Stimulated activated CD4-positive, alpha-beta T cell treated with anti-CD3 and anti-CD28 coated beads, Interleukin-2, amount 100 ng/mL, for 24 hours (primary cell): ENCODE data around the gene SDK1.

Source experiments
- DNase-seq, 2 donors: peaks; one replicate each; pipeline ENCODE4 v3.0.0-alpha.2; 2020

The SDK1 gene

DNA sequence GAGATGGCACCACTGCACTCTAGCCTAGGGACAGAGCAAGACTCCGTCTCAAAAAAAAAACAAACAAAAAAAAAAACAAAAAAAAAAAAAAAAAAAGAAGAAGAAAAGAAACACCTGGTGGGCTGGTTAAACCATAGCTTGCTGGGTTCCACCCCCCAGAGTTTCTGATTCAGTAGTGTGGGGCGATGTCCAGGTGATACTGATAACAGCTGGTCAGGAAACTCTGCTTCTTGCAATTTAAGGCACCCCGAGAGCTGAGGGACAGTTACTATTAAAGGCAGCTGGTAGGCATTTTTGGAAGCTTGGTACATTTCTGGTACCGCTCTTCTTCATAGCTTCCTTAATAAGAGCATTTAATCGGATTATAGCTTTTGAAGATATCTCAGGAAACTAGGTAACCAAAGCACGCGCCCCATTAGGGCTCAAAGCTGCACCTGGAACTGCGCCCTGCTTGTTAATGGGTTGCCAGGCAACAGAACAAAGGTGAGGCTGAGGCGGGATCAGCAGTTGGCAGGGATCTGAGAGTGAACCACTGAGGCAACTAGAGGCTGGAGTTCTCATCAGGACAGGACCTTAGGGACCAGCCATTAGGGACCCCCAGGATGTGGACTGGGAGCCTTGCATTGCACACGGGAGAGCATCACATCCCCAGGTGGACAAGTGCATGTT, 6.5 kb upstream of the SDK1 start:
- no peak for DNase-seq

DNA sequence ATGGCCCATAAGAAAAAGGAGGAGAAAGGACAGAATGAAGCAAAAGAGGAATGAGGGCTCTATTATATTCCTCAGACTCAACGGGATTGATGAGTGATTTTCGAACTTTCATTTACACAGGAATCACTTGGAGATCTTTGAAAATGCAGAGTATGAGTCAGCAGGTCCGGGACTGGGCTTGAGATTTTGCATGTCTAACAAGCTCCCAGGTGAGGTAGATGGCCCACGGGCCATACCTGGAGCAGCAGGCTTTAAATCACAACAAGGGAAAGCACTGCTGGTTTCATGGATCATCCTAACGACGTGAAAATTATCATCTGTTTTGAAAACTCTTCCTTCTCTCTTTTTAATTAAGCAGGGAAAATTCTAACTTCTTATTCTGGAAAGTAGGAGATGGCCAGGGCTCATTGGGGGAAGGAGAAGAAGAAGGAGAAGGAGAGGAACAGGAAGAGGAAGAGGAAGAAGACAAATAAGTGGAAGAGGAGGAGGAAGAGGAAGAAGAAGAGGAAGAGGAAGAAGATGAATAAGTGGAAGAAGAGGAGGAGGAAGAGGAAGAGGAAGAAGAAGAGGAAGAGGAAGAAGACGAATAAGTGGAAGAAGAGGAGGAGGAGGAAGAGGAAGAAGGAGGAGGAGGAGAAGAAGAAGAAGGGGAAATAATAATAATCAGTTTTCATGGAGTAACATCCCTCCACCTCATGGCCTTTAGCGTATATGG, 3.8 kb upstream of the SDK1 start:
- DNase-seq, result no peak

DNA sequence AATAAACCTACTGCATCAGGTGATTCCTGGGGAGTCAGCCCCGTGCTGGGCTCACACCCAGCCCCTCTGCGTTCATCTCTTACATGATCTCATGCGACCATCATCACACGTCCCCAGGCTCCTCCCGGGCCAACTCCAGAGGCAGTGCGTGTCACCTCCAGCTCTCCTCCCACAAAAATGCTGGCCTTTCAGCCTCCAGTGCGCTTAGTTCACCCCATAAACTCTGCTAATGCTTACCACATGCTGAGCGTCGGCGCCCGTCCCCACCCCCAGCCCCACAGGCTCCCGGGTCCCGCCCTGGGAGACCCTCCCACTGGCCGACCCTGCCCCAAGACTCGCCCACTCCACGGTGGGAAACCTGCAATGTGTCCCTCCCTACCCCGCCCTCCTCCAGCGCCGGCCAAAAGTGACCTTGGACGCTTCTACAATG, 816 bp upstream of the SDK1 start:
- DNase-seq, result peak in 1 of 2 donors; percentile 4

DNA sequence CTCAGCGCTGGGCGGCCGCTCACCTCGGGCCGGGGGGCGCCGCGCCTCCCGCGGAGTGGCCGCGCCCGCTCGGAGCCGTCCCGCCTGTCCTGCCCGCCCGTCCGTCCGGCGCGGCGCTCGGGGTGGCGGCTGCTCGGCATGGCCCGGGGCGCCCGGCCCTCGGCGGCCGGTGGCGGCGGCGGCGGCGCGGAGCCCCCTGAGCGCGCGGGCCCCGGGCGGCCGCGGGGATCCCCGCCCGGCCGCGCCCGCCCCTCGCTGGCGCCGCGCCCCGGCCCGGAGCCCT, 338 bp downstream of the SDK1 start:
- DNase-seq, result no peak

DNA sequence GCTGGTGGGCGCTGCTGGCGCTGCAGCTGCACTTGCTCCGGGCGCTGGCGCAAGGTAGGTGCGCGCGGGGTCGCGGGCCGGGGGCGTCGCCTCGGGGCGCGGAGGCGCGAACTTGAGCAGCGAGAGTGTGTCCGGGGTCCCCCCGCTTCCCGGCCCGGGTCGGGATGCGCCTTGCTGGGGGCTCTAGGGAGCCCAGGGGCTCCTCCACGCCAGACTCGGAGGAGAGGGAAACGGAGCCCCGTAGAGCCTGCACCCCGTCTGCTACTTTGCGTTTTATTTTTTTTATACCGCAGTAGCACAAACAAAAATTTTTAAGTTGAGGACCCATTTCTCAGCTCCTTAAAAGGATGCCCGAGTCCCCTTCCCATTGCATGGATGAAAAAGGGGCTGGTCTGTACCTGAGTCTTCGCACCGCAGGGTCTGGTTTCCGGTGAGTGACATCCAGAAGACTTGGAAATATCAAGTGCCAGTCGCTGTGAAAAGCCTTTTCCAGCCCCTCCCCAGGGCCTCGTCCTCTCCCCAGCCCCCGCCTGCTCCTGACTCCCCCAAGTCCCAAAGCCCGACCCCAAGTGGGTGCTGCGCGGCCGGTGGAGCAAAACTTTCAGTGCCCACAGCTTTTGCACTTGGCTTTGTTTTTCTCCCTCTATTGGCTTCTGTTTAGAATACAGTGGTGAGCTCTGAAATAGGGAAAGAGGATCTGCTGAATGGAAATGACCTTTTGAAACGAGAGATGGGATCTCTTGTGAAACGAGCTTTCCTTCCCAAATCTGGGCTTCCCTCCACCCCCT, 973 bp downstream of the SDK1 start:
- DNase-seq, result peak in 1 of 2 donors; percentile 9

DNA sequence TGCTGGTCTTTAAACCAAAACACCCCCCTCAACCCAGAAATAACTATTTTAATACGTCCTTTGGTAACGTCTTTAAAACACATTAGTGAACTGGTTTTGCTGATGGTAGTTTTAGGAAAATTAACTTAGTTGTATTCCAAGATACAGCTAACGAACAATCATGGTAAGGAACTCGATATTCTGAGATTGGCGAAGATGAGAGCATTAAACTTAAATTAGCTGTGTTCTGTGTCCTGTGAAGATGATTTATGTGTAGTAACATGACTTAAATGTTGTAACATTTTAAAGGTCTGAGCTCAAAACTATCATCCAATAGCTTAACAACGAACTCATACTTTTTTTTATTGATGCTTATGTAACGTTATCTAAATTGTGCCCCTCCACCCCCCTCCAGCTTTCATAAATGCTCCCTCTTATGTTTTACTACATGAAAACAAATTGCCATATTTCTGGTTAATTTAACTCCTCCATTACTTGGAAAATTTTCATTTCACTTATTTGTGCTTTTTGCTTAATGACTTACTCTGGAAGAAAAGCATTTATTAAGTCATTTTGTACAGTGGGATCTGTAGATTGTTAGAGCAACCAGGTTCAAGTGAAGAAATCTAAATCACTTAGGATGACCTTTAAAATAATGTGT, 1.7 kb downstream of the SDK1 start:
- DNase-seq, result no peak

DNA sequence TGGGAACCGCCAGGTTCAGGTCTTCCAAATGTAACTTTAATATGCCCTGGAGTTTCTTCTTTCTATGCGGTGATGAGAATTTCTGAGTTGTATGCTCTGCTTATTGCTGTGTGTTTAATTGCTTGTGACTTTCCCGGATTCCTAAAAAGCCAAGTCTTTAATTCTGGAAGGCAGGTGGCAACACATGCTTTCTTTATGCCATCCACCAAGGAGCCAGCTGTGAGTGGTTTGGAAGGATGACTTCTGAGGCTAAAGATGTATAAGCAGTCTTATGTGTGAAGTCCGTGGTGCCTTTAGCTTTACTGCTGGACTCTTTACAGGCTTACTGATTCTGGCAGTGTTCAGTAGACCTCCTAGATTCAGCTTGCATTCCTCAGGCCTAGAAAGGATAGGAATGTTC, 3.1 kb downstream of the SDK1 start:
- no peak for DNase-seq

DNA sequence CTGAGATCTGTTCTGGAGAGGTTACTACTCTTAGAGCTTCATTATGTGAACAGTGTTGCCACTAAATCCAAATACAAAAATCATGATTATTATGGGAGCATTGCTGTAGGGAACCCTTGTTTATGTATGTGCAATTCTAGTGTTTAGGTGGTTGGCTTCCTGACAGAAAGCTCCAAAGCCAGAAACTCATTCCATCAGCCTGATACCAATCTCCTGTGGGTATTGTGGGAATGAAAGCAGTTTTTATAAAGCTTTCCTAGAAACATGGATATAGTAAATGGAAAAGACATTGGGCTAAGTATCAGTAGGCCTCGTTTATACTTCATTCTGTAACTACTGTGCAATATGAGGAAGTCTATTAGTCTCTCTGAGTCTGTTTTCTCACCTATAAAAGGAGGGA, 6.4 kb downstream of the SDK1 start:
- DNase-seq, result no peak

DNA sequence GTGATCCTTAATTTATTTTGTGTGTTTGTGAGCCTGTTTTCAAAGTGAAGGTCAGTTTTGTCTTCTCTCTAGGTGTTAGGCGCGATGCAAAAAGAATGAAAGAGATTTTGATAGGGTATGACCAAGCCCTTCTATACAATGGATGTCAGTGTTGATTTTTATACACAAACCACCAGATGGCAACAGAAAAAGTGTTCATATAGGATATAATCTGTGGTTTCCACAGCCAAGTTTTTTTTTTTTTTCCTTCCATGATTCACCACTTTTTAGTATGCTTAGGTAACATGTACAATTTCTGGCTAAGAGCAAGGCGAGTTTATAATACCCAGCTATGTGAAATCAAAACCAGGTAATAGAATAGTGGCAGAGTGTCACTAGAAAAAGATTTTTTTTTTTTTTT, 8.1 kb downstream of the SDK1 start:
- no peak for DNase-seq

DNA sequence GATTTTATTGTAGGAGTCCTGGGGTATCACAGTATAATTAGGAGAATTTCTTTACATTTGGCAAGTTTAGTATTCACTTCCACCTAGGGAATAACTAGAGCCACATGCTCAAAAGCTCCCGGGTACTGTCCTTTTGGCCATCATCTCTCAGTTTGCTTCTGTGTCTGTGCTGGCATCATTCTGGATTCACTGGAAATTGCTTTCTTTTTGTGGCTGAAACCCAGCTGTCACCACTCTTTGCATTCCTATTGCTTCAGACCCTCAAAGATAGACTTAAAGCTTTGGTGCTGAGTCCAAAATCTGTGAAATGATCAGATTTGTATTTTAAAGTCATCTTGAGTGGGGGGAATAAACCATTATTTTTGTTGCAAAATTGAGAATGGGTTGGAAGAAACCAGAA, 8.9 kb downstream of the SDK1 start:
- DNase-seq, result no peak

DNA sequence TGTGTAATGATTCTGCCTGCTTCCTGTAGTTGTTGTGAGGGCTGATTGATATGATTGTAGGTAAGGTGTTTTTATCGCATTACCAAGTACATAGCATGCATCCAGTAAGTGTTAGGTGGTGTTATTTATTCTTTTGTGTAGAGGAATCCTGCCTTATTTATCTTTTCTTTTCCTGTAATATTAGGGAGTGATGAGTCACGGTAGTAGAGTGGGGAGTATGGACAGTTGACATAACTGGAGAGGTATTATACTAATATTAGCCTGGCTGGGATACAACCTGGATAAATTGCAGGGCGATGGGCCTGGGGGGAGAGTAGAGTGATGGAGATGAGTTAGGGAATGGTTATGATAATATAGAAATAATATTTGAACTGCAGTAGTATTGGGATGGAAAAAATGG, 9.8 kb downstream of the SDK1 start:
- DNase-seq, result no peak

DNA sequence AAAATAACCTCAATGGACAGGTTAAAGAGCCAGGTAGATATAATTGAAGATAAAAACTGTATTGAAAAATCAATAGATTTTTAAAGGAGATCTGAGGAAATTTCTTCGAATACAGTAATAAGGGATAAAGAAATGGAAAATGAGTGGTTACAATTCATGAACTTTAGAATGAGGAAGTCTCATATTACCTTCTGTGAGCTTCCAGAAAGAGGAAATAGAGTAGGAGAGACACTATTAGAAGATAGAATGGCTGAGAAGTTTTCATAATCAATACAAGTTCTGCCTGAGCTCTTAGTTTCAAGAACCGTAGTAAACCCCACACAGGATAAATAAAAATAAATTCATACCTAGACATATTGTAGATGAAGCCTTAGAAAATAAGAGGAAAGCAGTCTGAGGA, 11.5 kb downstream of the SDK1 start:
- no peak for DNase-seq

DNA sequence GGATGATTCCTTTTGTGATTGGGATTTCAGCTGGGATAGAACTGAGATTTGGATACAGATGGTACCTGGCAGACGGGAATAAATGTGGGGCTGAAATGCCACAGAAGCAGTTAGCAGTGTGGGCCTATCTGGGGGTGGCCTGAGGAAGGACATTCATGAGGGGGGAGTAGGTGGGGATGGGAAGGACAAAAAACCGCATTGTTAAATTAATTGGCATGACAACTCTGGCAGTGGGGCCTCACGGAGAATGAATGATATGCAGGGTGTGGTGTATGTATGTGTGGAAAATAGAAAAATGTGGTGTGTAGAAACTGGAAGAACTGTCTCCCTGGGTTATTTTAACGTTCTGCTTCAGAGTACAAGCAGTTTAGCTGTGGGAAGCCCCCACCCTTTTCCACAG, 17.8 kb downstream of the SDK1 start:
- no peak for DNase-seq

DNA sequence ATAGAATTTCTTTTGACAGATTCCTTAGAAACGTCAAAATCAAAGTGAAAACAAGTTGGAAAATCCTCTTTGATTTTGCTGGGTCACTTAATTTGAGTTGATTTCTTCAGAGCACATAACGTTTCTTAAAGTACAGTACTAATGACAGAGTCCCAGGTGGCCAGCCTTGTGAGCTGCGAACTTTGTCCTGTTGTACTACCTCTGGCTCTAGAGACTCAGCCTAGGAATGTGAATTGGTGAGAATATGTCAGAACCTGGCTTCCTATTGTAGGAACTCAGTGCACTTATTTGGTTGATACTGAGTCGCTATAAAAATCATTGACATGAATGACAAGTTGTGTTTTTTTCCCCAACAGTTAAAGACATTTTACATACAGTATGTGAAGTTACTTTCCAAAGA, 20.2 kb downstream of the SDK1 start:
- no peak for DNase-seq

DNA sequence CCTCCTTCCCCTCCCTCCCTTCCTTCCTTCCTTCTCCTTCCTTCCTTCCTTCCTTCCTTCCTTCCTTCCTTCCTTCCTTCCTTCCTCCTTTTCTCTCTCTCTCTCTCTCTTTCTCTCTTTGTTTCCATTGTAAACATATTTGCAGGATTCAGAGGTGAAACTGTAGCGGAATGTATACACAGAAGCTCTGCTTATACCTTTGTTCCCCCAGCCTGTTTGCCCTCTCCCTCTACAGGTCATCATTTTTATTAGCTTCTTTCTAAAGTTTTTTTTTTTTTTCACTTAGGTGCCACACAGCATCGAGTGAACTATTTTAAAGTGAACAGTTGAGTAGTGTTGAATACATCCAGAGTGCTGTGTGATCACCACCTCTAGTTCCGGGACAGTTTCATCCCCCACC, 20.7 kb downstream of the SDK1 start:
- no peak for DNase-seq

DNA sequence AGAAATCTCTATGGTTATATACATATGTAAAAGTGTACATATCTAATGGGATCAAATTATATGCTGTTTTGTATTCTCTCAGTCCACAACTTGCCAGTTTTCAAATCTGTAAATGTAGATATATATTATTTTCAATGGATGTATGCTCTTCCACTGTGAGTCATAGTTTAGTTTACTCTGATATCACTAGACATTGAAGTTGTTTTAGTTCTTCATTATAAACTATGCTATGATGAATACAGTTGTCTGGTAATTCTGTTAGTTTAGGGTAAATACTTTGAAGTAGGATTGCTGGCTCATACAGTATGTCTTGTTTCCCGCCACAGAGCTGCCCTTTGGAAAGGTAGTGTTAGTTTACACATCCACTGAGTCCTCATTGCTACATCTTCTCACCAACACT, 25.2 kb downstream of the SDK1 start:
- DNase-seq, result no peak

DNA sequence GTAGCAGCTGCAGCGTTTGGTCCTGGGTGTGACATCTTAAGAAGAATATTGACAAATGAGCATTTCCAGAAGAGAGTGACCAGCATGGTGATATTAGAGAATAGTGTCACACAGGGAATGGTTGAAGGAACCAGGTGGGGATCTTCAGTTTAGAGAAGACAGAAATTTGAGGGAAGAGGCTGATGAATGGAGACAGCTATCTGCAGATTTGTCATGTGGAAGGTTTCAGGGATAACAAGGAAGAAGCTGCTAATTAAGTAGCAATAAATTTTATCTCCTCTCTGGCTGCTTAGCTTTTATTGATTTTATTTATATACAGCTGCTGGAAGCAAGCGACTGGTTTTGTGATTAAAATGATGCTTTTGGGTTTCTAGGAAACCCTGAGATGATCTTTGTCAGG, 26.0 kb downstream of the SDK1 start:
- DNase-seq, result no peak

DNA sequence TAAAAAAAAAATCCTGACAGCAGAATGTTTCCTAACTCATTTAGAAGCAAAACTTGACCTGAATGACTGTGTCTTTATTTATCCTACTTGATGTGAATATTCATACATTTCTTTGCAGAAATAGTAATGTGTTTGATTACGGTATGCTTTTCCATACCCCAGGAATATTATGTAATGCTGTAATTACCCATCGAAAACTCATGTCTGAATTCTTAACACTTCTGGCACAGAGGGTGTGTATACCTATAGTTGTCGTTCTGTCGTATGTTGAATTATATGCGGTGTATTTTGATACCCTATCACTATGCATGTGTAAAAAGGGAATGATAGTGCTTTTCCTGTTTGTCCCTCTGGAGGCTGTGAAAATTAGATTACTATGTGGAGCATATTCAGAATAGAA, 26.6 kb downstream of the SDK1 start:
- DNase-seq, result no peak

DNA sequence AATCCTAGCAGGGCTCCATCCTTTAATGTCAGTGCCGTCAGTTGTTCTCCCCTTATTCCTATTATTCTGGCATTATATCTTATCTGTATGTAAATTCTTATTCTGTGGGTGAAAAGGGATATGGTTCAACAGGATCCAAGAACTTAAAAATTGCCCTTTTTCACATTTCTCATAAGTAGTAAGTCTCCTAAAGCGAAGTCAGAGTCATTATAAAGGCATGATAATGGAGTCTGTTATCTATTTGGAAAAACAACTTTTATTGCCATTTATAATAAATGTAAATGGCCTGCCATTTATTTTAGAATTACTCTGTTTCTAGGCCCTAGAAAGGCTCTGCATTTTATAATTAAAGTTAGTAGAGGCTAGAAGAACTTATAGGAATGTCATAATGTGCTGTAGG, 31.3 kb downstream of the SDK1 start:
- DNase-seq, result no peak

DNA sequence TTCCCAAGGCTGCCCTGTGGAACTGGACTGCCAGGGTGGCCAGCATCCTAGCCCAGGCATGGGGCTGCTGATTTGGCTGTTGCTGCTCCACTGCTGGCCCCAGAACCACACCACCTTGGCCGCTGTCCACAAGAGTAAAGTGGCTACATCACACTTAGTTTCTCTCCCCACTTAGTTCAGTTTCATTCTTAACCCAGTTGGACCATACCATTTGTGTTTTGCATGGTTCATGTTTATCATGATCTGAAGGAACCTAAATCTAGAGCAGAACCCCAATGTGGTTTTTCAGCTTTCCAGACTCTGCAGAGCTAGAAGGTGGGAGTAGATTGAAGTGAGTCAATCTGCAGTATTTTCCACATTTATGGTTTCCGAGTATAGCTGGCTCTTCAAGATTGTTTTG, 32.8 kb downstream of the SDK1 start:
- DNase-seq, result no peak

DNA sequence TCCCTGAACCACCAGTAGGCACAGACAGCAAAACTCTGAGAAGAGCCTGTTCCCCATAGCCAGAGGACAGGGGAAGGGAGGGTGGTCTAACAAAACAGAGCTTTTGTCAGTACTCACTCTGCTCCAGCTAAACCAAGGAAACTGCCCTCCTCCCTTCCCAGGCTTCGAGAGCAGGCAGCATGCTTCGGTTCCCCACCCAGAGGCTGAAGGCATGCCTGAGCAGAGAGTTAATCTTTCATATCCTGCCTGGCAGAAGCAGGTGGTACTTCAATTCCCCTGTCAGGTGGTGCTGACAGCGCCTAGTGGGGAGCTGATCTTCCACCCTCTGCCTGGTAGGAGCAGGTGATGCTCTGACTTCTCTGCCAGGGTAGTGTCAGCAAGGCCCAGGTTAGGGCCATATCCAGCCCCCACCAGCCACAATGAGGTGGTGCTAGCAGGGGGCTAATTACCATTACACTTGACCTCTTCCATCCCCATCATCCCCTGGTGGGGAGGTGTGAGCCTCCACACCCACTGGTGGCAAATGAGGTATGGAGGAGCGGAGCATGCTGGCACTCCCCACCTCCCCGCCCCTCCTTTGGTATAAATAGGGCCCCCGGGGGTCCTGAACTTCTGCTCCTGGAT, 35.1 kb downstream of the SDK1 start:
- DNase-seq, result no peak

DNA sequence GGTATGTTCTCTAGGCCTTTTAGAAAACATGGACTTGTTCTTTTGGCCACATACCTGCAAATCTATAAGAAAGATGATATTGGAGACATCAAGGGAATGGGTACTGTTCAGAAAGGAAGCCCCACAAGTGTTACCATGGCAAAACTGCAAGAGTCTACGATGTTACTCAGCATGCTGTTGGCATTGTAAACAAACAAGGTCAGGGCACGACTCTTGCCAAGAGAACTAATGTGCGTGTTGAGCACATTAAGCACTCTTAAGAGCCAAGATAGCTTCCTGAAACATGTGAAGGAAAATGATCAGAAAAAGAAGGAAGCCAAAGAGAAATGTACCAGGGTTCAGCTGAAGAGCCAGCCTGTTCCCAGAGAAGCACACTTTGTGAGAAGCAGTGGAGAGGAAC, 37.1 kb downstream of the SDK1 start:
- no peak for DNase-seq

DNA sequence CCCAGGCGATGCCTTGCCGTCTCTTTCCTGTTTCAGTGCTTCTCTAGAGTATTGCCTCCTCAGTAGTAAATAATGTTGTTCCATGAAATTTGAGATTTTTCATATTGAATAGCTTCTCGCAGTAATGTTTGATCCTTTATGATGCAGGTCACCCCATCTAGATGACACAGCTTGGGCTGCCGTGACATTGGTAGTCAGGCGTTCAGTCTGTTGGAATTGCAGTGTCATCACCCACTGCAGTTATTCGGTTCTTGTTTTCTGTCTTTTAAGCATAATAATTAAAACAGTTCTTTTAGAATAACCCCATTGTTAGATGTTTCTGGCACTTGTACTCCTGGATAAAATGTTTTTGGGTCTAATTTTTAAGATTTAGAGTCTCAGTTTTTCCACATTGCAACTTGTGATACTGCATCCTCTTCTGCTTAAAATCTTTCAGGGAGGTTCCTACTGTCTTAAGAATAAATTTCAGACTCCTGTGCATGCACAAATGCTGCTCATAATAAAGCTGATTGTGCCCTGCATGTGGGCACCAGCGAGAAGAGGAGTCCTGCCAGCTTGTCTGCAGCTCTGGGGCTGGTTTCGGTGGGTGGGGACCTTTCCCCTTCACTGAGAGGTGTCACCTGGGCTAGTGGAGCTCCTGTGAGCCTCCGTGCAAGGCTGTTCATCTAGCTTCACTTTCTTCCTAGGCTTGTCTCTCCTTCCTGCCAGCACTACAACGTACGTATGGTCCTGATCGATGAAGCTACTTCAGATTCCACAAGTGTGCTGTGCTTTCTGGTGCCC, 44.8 kb downstream of the SDK1 start:
- DNase-seq, result no peak
